SK-N-SH treated with all-trans-retinoic acid at 6 μM for 48 hours (cell line): ENCODE data around the gene RPS6KA2.

Experiments used
- TOX ChIP-seq: fragments of 250-450 bp; sonication (Bioruptor Pico); IDR thresholded peaks from 2 replicates; pipeline ENCODE4 v1.8.0; 2021; ENCODE audit warnings: mild to moderate bottlenecking, moderate library complexity, borderline replicate concordance
- ZNF565 ChIP-seq: fragments of 450-650 bp; formaldehyde crosslinking; conservative IDR thresholded peaks from 2 replicates; pipeline ENCODE4 v1.5.0; 2020; ENCODE audit warnings: low read depth, mild to moderate bottlenecking, moderate library complexity
- ZNF8 ChIP-seq: fragments of 450-650 bp; formaldehyde crosslinking; IDR thresholded peaks from 2 replicates; pipeline ENCODE4 v1.5.0; 2020; ENCODE audit warnings: mild to moderate bottlenecking, moderate library complexity
- TF ChIP-seq, protein P1 (sequence below): fragments of 250-450 bp; sonication (Bioruptor Pico); IDR thresholded peaks from 2 replicates; pipeline ENCODE4 v1.5.1; 2020; ENCODE audit warnings: low read depth, mild to moderate bottlenecking, moderate library complexity
- TF ChIP-seq, protein P2 (sequence below): fragments of 250-450 bp; sonication (Bioruptor Pico); IDR thresholded peaks from 2 replicates; pipeline ENCODE4 v1.5.1; 2021; ENCODE audit warnings: mild to moderate bottlenecking, moderate library complexity

- TF ChIP-seq, protein P1, sequence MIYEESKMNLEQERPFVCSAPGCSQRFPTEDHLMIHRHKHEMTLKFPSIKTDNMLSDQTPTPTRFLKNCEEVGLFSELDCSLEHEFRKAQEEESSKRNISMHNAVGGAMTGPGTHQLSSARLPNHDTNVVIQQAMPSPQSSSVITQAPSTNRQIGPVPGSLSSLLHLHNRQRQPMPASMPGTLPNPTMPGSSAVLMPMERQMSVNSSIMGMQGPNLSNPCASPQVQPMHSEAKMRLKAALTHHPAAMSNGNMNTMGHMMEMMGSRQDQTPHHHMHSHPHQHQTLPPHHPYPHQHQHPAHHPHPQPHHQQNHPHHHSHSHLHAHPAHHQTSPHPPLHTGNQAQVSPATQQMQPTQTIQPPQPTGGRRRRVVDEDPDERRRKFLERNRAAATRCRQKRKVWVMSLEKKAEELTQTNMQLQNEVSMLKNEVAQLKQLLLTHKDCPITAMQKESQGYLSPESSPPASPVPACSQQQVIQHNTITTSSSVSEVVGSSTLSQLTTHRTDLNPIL: no peak
- TF ChIP-seq, protein P2, sequence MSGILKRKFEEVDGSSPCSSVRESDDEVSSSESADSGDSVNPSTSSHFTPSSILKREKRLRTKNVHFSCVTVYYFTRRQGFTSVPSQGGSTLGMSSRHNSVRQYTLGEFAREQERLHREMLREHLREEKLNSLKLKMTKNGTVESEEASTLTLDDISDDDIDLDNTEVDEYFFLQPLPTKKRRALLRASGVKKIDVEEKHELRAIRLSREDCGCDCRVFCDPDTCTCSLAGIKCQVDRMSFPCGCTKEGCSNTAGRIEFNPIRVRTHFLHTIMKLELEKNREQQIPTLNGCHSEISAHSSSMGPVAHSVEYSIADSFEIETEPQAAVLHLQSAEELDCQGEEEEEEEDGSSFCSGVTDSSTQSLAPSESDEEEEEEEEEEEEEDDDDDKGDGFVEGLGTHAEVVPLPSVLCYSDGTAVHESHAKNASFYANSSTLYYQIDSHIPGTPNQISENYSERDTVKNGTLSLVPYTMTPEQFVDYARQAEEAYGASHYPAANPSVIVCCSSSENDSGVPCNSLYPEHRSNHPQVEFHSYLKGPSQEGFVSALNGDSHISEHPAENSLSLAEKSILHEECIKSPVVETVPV: no peak
- TF ChIP-seq ZNF565 (CRISPR knock-in tag) (no peak), ZNF8 (CRISPR knock-in tag) (no peak), TOX (CRISPR knock-in tag) (no peak)
These were observed 167.1 kb downstream of the RPS6KA2 start for GRCh38 chr6:166459906-166460305.
